Fibroblast of skin of left biceps (primary cell): ENCODE results near the gene PTPN3.

ENCODE experiments used
- DNase-seq, 2 experiments: peaks; one replicate each; pipeline ENCODE4 v3.0.0-alpha.2; 2013; ENCODE audit warnings: low read depth in 2 of 2

The PTPN3 gene

DNA sequence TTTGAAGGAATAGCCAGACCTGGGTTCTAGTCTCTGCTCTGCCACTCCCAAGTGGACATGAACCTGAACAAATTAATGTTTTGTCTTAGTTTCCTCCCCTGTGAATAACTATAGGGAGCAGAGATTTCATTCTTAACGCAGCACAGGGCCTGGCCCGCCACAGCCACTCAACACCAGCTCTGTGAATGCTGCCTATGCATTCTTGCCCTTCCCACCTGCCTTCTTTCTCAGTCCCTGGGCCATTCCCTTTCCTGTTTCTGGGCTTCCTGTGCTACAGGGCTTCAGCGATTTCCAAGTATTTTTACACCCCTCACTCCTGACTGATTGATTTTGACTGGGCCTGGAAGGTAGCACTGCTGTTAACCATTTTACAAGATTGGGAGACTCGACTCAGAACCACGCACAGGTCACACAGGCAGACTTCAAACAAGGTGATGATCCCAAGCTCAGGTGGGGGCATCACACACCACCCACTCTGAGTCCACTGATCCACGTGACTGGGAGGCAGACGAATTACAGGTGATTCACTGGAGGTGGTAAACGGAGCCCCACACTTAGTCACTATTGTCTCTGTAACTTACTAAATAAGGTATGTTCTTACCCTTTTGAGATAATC lies 21.4 kb downstream of the PTPN3 start:
- DNase-seq = no peak

DNA sequence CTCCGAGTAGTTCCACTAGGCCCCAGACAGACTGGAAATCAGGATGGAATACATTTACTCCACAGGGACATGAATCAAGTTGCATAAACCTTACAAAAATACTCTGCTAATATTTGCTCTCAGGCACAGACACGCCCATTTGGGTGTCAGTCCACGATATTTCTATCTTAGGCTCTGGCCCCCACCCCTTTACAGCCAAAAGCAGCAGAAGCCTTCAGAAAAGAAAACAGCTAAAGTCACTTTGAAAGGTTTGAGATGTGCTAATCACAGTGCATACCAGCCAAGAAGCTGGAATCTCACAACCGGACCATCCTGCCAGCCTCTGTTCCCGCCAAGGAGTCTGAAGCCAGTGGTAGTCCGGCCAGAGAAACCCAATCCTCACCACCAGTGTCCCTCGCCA lies 22.6 kb downstream of the PTPN3 start:
- DNase-seq = no peak

DNA sequence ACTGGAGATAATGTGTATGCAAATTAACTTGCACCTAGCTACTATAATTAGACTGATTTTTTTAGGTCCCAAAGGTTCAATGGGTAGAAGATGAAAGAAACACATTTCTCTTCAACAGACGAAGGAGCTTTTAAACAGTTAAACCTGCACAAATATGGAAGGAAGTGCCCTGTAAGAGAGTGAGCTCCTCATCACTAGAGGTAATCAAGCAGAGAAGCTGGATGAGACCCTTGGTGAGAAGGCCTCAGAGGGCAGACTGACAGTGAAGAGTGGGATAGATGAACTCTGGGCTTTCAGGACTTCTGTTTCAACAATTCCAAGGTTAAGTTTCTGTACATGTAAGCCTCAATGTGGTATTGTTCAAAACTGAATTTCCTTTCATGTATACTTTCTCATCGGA lies 23.2 kb downstream of the PTPN3 start:
- DNase-seq = no peak

DNA sequence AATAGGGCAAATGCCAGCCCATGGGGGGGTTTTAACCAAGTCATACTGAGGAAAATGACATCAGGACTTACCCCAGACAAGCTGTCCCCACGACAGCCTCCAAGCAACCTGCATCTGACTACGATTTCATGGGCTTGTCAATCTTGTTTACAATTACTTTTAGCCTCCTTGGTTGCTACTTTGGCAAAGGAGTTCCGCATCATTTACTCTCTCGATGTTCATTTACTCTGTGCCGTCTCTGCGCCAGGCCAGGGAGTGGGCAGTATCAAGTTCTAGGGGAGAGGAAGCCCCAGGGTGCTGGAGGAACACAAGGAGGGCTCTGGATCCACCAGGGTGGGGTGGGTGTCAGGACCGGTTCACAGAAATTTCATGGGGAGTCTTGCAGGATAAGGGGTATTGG lies 23.9 kb downstream of the PTPN3 start:
- no peak for DNase-seq

DNA sequence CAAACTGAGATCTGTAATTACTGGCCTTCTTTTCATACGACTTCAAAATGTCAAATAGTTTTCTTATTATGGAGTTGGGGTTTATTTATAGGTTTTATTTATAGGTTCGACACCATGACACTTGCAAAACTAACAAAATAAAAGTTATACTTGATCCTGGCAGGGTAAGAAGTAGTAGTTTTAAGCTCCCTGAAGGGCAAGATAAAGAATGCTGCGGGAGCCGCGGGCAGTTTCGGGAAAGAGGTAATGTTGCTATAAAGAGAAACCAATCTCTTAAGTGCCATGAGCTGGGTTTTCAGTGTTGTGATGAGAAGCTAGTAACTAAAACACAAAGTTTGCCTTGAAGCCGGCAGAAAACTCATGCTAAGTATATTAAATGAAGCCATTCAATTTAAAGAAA lies 24.8 kb downstream of the PTPN3 start:
- no peak for DNase-seq

DNA sequence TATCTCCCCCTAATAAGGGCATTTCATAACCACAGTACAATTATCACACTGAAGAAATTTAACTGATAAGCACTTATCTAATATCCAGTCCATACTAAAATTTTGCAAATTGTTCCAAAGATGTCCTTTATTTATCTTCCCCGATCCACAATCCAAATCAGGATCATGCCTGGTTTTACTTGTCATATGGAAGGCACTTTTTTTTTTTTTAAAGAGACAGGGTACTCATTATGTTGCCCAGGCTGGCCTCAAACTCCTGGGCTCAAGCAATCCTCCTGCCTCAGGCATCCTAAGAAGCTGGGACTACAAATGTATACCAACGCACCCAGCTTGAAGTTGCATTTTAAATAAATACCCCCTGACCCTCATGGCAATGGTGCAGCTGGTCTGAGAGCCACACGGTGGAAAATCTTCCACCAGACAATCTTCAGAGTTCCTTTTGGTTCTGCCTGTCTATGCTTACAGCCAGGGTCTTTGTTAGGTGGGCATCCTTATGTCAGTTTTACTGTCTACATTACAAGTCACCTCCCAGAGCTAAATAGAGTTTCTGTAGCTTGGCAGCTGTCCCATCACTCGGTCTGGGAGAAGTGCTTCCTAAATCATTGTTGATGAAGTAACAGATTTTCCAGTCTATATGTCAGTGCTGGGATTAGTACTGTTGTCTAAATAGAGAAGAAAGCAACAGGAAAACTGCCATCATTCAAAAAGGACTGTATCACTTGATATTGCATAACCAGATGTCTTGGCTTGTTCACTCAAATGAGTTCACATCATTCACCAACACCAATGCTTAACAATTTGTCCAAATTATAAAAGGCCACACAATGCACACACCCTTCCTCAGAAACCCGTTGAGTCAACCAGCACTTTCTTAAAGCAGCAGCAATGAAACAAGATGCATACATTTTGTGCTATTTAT lies 26.4 kb downstream of the PTPN3 start:
- no peak for DNase-seq

DNA sequence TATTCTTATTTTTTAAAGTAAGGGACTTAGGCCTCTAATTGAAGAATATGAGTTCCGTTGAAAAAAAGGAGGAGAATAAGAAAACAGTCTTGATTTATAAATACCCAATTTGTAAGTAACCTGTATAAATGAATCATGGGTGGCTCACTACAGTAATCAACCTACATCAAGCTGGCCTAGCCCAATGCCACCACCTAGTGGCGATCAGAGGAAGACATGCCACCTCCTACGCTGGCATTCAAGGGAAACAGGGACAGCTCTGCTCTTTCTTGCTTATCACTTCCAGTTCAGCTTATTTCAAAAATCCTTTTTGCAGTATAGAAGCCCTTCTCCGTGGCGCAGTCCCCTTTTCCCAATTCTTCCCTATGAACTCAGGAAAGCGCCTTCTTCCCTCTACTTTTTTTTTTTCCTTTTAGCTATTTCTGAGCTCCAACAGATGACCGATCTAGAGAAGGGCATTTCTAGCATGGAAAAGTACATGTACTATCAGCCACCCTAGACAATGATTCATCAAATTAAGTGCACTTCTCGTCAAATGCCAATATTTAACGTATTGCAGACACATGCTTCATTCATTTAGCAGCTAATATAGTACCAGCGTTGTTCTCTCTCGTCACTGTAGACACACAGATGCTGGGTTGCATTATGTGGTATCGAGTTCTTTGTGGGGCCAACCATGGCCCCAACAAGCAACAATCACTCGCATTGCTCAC lies 28.3 kb downstream of the PTPN3 start:
- DNase-seq = peak; percentile 13 to 23

DNA sequence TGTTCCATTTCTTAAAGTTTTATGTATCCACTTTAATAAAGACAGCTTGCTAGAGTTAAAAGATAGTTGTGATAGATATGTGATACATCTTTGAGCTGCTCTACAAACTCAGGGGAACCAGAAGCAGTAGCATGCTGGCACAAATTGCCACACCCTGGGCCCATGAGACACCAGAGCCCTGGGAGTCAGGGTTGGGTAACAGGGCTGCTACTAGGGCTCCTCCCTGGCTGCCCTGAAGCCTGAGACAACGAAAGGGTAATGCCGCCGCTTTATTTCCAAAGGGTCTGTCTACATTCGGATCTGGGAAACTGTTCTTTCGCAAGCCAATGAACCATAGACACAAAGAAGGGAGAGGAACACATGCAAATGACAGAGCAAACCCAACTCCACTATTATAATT lies 29.2 kb downstream of the PTPN3 start:
- DNase-seq = no peak

DNA sequence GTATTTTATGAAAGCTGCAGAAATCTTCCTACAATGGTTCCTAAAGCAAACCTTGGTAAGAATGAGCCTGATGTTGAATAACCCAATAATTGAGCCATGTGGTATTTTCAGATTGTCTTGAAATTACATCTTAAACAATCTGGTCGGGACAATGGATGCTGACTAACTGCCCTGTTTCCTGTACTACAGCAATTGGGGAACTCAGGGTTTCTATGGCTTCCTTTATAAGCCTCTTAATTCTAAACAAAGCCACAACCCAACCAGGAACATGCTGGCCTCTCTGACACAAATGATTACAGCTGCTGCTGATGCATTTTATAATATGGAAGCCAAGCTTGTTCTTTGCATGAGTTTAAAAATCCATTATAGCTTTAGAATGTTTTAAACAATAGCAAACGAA lies 30.2 kb downstream of the PTPN3 start:
- DNase-seq = no peak

DNA sequence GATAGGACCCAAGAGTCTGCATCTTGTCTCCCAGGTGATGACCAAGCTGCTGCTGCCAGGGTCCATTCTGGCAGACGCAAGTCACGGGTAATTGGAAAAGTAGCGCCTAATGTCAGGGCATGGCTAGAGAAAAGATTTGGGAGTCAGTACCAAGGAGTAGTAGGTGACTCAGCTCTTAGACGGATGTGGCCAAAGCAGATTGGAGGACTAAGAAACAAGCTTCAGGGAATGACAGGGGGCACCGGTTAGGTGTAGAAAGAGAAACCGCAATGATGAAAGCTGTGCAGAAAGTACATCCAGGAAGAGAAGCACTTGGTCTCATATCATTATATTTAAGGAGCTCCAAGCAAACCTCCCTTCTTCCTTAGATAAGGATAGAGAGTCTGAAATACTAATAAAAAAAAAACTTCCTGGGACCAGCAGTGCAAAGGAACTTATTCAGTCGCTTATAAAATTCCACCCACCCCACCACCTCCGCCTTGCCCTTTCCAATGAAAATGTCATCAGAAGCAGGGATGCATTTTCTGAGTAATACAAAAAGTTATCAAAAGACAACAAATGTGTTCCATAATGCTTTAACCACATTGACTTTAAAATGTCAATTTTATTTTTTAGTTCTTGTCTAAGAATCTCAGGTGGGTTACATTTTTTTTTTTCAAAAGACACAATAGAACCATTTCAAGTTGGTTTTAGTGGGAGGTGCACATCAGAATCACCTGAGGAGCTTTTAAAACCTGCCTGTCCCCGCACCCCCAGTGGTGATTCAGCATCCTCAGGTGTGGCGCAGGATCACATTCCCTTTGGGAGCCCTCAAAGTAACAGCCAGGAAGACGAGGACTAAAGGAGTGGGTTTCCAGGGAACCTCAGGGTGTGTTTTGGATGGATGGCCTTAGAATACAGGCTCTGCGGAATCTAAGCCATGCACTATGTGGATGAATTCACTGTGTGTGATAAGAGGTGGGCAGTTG lies 31.2 kb downstream of the PTPN3 start:
- DNase-seq = no peak

DNA sequence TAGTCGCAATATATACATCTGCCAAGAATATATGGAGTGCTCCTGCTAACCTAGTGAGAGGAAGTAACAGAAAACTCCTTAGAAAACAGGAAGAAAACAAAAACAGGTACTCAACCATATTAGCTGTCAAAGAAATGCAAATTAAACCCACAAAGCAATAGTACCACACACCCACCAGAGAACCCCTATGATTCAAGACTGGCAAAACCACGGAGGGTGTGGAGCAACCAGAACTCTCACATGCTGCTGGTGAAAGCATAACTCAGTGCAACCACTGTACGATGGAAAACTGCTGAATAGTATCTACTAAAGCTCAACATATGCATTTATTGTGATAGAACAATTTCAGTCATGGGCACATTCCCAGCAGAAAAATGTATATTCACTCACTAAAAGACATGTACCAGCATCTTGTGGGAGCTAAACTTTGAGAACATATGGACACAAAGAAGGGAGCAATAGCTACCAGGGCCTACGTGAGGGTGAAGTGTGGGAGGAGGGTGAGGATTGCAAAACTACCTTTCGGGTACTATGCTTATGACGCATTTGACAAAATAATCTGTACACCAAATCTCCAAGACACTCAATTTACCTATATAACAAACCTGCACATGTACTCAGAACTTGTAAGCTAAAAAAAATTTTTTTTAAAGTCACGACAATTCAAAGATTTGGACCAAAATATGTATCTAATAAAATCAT lies 34.0 kb downstream of the PTPN3 start:
- no peak for DNase-seq

DNA sequence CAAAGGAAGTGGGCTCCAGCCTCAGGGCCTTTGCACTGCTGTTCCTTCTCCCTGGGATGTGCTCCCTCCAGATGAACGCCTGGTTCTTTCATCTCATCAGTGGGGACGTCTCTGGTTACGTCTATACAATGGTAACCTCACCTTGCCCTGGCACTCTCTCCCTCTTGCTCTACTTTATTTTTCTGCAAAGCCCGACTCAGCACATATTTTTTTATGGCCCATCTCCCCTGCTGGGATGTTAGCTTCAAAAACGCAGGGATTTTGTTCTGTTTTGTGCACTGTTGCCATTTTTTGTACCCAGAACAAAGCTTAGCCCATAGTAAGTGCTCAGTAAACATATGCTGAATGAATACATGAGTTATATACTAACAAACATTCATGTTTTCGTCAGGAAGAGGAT lies 37.5 kb downstream of the PTPN3 start:
- DNase-seq = no peak

DNA sequence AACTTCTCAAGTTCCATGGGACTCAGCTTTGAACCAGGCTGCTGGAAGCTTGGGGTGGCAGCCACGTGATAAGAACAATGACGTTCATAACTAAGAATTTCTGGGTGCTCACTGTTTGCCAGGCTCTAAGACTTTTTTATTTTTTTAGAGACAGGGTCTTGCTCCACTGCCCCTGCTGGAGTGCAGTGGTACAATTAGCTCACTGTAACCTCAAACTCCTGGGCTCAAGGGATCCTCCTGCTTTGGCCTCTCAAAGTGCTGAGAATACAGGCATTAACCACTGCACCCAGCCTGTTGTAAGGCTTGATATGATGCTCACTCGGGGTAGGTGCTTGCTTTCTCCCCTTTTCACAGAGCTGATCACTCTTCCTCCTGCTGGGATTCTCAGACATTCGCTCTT lies 38.7 kb downstream of the PTPN3 start:
- DNase-seq = no peak

DNA sequence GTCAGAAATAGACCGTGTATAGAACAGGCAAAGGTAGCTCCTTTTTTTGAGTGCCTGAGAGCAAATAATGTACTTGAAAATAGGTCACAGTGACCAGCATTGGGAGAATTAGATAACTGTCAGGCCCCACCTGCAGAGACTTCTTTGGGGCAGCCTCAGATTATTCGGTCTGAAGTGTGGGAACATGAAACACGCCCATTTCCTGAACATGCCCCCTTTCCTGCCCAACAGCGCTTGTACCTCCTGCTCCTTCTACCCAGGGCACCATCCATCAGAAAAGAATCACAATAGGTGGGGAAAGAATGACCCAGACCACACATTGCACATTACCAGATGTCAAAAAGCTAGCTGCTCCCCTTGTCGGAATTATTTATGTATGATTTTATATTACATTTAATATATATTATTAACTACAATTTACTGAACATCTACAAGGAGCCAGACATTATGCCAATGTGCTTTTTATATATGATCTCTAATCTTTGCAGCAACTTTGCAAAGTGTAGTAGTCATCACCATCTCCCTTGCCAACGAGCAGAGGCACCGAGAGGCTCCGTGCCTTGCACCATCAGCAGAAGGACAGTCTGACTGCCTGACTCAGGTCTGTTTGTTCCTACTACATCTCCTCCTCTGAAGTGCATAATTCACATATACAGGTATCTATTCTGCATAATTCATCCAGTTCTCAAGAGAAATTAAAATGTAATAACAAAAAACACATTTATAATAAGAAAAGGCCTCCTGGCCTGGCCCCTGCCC lies 39.5 kb downstream of the PTPN3 start:
- no peak for DNase-seq

DNA sequence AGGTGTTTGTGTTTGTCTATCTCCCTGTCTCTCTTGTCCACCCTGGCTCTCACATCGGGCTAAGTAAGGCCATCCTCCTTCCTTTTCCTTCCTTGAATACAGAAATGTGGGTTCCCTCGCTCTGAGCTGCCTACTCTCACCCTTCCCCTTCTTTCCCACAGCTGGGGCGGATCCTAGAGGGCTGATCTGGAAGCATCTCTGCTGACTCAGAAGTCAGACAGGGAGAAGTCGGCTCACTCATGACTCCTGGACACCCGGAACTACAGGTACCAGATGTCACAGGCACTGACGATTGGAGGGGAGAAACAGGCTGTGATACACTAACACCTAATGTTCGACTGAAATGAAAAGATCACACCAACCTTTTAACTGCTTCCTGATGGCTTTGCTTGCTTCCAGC lies 41.3 kb downstream of the PTPN3 start:
- no peak for DNase-seq

DNA sequence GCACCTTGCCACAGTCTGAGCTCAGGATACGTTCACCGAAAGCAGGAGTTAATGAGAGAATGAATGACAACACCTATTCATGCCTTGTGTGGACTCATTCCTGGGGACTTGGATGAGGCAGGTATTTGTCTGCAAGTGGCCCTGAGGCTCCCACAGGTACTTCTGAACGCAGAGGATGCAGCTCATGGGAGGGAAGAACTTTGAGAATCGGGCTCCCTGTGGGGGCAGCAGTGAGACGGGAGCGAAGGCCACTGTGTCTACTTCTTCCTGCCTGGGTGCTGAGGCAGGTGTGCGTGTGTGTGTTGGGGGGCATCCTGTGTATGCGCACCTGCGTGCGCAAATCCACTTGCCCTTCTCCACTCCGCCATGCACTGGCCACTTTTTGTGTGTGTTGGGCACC lies 42.2 kb downstream of the PTPN3 start:
- DNase-seq = no peak

DNA sequence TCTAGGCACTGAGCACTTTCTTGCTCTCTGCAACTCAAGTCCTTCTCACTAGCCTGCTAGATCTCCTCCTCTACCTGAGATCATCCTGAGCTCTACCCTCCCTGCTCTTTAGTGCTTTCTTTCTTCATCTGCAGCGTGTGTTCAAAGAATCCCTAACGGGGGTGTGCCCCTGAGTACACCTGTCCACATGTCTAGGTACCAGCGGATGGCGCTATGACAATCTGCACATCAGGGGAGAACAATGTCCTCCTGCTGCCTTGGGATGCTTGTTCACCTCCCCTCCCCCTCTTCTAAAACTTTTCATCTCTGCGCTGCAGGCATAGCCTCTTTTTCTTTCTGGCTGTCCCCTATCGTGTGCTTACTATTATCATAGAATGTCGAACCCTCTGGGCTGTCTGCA lies 42.7 kb downstream of the PTPN3 start:
- no peak for DNase-seq

DNA sequence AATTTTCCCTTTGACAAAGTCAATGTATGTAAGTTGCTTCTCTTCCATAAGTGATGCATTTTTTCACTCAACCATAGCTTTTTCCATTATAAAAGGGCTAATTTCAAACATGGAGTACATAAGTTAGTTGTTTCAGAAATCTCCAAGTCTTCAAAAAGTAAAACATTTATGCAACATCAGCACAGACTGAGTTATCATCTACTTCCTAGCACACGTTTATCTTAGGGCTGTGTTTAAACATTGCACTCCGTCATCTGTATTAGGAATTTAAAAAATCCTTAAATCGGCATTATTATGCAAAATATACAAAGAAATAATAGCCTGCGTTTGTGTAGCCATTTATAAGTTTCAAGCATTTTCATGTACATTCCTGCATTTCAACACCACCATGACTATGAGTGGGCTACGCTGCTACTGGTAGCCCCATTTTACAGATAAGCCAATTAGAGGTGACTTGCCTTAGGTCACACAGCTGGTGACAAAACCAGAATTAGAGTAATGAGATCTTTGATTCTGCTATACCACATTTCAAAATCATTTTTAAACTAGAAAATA lies 43.4 kb downstream of the PTPN3 start:
- no peak for DNase-seq

DNA sequence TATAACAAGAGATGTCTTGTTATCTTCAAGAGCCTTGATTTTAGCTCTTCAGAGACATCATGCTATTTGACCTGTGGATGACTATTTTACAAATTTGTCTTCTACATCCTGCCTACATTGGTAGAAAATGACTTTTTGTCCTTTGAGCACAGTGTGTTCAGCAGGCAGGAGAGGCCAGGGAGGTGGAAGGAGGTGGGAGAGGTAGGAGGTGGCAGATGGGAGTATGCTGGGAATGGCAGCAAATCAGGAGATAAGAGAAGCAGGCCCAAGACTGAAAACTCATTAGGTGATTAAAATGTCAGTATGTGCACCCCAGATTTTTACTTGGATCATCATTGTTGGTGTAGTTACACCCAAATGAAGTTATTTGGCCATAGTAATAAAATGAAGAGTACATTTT lies 44.1 kb downstream of the PTPN3 start:
- no peak for DNase-seq
